ENCODE data around the gene TBX19. TPM values are rescaled to one million over a fixed set of nuclear protein-coding genes. Genes with fewer than 3 reads are reported as not detected.

The TBX19 gene
- total RNA-seq, 3 donors from 2014 or later = 1.6 to 7.8 (median 4.9) TPM

- H3K9me3 ChIP-seq = peaks cover 0 to 3% of the 10 kb centered on the region in 2 donors
- no peak for DNase-seq (ENCODE audit: low spot score in 2 of 2)
- H3K27ac ChIP-seq = no peak overlapping the region
- TF ChIP-seq POLR2A (IDR thresholded peaks at IDR 0.05) (no peak), POLR2AphosphoS5 (IDR thresholded peaks at IDR 0.05) (no peak)
- TF ChIP-seq, protein P1, sequence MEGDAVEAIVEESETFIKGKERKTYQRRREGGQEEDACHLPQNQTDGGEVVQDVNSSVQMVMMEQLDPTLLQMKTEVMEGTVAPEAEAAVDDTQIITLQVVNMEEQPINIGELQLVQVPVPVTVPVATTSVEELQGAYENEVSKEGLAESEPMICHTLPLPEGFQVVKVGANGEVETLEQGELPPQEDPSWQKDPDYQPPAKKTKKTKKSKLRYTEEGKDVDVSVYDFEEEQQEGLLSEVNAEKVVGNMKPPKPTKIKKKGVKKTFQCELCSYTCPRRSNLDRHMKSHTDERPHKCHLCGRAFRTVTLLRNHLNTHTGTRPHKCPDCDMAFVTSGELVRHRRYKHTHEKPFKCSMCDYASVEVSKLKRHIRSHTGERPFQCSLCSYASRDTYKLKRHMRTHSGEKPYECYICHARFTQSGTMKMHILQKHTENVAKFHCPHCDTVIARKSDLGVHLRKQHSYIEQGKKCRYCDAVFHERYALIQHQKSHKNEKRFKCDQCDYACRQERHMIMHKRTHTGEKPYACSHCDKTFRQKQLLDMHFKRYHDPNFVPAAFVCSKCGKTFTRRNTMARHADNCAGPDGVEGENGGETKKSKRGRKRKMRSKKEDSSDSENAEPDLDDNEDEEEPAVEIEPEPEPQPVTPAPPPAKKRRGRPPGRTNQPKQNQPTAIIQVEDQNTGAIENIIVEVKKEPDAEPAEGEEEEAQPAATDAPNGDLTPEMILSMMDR (IDR thresholded peaks at IDR 0.05) = no peak
- intact Hi-C loops (cut with DNase I; ENCODE audit: low total_unique reads) = no loop called here
- H3K36me3 ChIP-seq = no peaks in the 10 kb centered on the region
- H3K4me3 ChIP-seq = no peak overlapping the region
- H3K4me1 ChIP-seq = no peaks in the 10 kb centered on the region
- no peaks in the 10 kb centered on the region for H3K27me3 ChIP-seq
Observed at GRCh38 chr1:168328731-168329364, 48.2 kb downstream of the TBX19 start.

DNA sequence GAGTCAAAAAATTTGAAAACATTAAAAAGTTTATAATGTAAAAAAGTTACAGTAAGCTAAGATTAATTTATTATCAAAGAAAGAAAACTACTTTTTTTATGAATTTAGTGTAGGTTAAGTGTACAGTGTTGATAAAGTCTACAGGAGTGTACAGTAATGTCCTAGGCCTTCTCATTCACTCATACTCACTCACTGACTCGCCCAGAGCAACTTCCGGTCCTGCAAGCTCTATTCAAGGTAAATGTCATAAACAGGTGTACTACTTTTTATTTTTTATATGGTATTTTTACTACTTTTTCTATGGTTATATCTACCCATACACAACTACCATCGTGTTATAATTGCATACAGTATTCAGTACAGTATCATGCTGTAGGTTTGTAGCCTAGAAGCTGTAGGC lies 49.6 kb downstream of the TBX19 start:
- Histone ChIP-seq H3K36me3 (no peaks in the 10 kb centered on the region), H3K4me1 (no peaks in the 10 kb centered on the region), H3K27ac (no peak overlapping the region), H3K9me3 (no peaks in the 10 kb centered on the region), H3K4me3 (no peak overlapping the region), H3K27me3 (no peaks in the 10 kb centered on the region)
- no peak for TF ChIP-seq POLR2AphosphoS5 (IDR thresholded peaks at IDR 0.05)
- TF ChIP-seq POLR2A (IDR thresholded peaks at IDR 0.05) = no peak
- TF ChIP-seq, protein P1 (IDR thresholded peaks at IDR 0.05) = no peak
- intact Hi-C loops (cut with DNase I; ENCODE audit: low total_unique reads) = no loop called here
- no peak for DNase-seq (ENCODE audit: low spot score in 2 of 2)

- TF ChIP-seq POLR2A (IDR thresholded peaks at IDR 0.05) (no peak), POLR2AphosphoS5 (IDR thresholded peaks at IDR 0.05) (no peak)
- TF ChIP-seq, protein P1 (IDR thresholded peaks at IDR 0.05) = no peak
Observed at GRCh38 chr1:168331569-168331968, 50.9 kb downstream of the TBX19 start.

DNA sequence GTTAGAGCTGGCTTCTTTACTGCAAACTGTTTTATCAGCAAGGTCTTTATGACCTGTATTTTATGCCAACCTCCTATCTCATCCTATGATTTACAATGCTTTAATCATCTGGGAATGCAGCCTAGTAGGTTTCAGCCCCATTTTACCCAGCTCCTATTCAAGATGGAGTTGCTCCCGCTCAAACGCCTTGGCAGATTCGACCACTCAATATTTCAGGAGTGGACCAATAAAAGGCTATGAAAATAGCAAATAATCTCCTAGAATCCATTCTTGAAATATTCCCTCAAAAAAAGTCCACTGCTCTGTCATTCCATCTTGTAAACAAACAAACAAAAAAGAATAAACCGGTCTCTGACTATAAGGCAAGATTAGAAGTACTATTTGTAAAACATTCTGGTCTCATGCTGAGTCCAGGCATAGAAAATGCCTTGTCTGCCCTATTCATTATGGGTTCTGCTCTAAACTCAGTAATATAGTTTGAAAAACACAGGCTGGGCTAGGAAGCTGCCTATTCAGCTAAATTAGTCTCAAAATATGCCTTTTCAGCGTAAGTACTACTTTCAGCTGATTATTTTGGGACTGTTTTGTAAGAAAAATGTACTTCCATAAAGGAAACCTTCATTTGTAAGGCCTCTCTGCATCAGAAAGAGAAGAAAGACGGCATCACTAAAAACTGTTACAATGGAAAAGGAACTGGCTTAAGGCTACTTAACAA lies 53.0 kb downstream of the TBX19 start:
- intact Hi-C loops (cut with DNase I; ENCODE audit: low total_unique reads) = no loop called here

More at GRCh38 chr1:168331569-168331968, 50.9 kb downstream of the TBX19 start:
- intact Hi-C loops (cut with DNase I; ENCODE audit: low total_unique reads) = no loop called here
- H3K4me3 ChIP-seq = no peak overlapping the region
- H3K27me3 ChIP-seq = no peaks in the 10 kb centered on the region
- H3K27ac ChIP-seq = no peak overlapping the region
- H3K36me3 ChIP-seq = no peaks in the 10 kb centered on the region
- no peaks in the 10 kb centered on the region for H3K9me3 ChIP-seq
- no peaks in the 10 kb centered on the region for H3K4me1 ChIP-seq
- DNase-seq (ENCODE audit: low spot score in 2 of 2) = no peak

More for the DNA sequence above, 53.0 kb downstream of the TBX19 start:
- no peaks in the 10 kb centered on the region for H3K27me3 ChIP-seq
- no peak overlapping the region for H3K27ac ChIP-seq
- H3K9me3 ChIP-seq = no peaks in the 10 kb centered on the region
- TF ChIP-seq POLR2A (IDR thresholded peaks at IDR 0.05) = no peak
- TF ChIP-seq, protein P1 (IDR thresholded peaks at IDR 0.05) = no peak
- no peak for TF ChIP-seq POLR2AphosphoS5 (IDR thresholded peaks at IDR 0.05)
- no peak for DNase-seq (ENCODE audit: low spot score in 2 of 2)
- H3K4me3 ChIP-seq = no peak overlapping the region
- H3K36me3 ChIP-seq = no peaks in the 10 kb centered on the region
- no peaks in the 10 kb centered on the region for H3K4me1 ChIP-seq
